Measurements from ENCODE around the gene ENO3. TPM values are rescaled to one million over a fixed set of nuclear protein-coding genes. Genes with fewer than 3 reads are reported as not detected.
A peak's percentile ranks its signal among the peaks of the same experiment; 100 is the strongest.

The ENO3 gene
- total and polyA plus RNA-seq, 10 of the 15 experiments (the other 5 are each of a cell fraction or from before 2014, with no cell fraction given): 6.8 to 28.4 (median 17.0) TPM

- Histone ChIP-seq H3K79me2 (ENCODE audit: control insufficient read depth, insufficient read depth, low read length) (peaks cover 77% of the 10 kb centered on the region), H4K20me1 (ENCODE audit: control insufficient read depth, insufficient read depth) (peaks cover 5% of the 10 kb centered on the region)
- POLR2A ChIA-PET: interaction anchor here (0.8 to 17.5 kb wide), 3 partner anchors 19 to 115 kb away, joined by 4 to 272 read pairs (median 5); partner anchors contain the start of genes INCA1, KIF1C and SPAG7
Measured at GRCh38 chr17:4947010-4947410, 3.9 kb upstream of the ENO3 start.

More at GRCh38 chr17:4947010-4947410, 3.9 kb upstream of the ENO3 start:
- Histone ChIP-seq H3K9ac (ENCODE audit: control insufficient read depth, insufficient read depth, low read length) (peak overlapping the region; percentile 100), H3K4me2 (ENCODE audit: control insufficient read depth, insufficient read depth) (peak overlapping the region; percentile 55), H3K9me3 (replicated peaks; ENCODE audit: control insufficient read depth, insufficient read depth, low read length) (no peaks in the 10 kb centered on the region), H3K36me3 (ENCODE audit: control insufficient read depth in 2 of 2, insufficient read depth in 2 of 2, low read length in 1 of 2) (peaks cover 20% of the 10 kb centered on the region in 2 experiments), H3K4me1 (ENCODE audit: control insufficient read depth, insufficient read depth, low read length) (peaks cover 51% of the 10 kb centered on the region), H3K4me3 (peak overlapping the region; percentile 96), H3K27me3 (replicated peaks in 1 of 2; ENCODE audit: control insufficient read depth in 2 of 2, insufficient read depth in 2 of 2, low read length in 1 of 2) (no peaks in the 10 kb centered on the region), H3K27ac (ENCODE audit: control insufficient read depth, insufficient read depth) (peak overlapping the region; percentile 100), H2AFZ (ENCODE audit: control insufficient read depth, low read depth, low read length) (no peak overlapping the region)
- intact Hi-C loops (cut with micrococcal nuclease; ENCODE audit: unreplicated experiment) (no loop called here), in situ Hi-C loops (cut with MboI) (no loop called here)
- FAIRE-seq (no peak), DNase-seq (ENCODE audit: low read depth, low spot score) (no peak), ATAC-seq (no peak)
- TF ChIP-seq ELK1 (IDR thresholded peaks at IDR 0.05; ENCODE audit: low read depth, low read length) (peak; percentile 54), TBL1XR1 (IDR thresholded peaks at IDR 0.05; ENCODE audit: low read depth, low read length) (0 out of 2 replicates have a peak, but pooled peaks have one; percentile 34), MEF2B (IDR thresholded peaks at IDR 0.05; ENCODE audit: partially characterized antibody, poor library complexity, severe bottlenecking) (no peak), LARP7 (IDR thresholded peaks at IDR 0.05) (0 out of 2 replicates have a peak, but pooled peaks have one; percentile 22), ESRRA (IDR thresholded peaks at IDR 0.05; ENCODE audit: low read length) (no peak), POLR2AphosphoS5 (IDR thresholded peaks at IDR 0.05; ENCODE audit: low read length) (peak; percentile 51), BCL3 (IDR thresholded peaks at IDR 0.05; ENCODE audit: borderline replicate concordance, insufficient read depth, low read depth, low read length, poor library complexity, severe bottlenecking) (no peak), CBFB (IDR thresholded peaks at IDR 0.05; ENCODE audit: low read depth) (no peak), SRF (IDR thresholded peaks at IDR 0.05; ENCODE audit: low read depth in 2 of 2, low read length in 2 of 2) (peak; percentile 85 to 97), ETV6 (conservative IDR thresholded peaks at IDR 0.05 in 1 of 2, IDR thresholded peaks at IDR 0.05 in 1 of 2; ENCODE audit: borderline replicate concordance in 1 of 2, low read depth in 1 of 2) (no peak), SPI1 (IDR thresholded peaks at IDR 0.05; ENCODE audit: borderline replicate concordance, insufficient read depth, low read depth, low read length) (peak; percentile 40; the same call in 1 of the 2 replicates), CHD1 (IDR thresholded peaks at IDR 0.05; ENCODE audit: low read depth, low read length) (0 out of 2 replicates have a peak, but pooled peaks have one; percentile 52)
- TF ChIP-seq, protein P1, sequence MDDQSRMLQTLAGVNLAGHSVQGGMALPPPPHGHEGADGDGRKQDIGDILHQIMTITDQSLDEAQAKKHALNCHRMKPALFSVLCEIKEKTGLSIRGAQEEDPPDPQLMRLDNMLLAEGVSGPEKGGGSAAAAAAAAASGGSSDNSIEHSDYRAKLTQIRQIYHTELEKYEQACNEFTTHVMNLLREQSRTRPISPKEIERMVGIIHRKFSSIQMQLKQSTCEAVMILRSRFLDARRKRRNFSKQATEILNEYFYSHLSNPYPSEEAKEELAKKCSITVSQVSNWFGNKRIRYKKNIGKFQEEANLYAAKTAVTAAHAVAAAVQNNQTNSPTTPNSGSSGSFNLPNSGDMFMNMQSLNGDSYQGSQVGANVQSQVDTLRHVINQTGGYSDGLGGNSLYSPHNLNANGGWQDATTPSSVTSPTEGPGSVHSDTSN (IDR thresholded peaks at IDR 0.05; ENCODE audit: insufficient replicate concordance, low read depth, low read length): peak; percentile 15
- 0% methylated on average over 6 of the region's 7 CpGs for WGBS (ENCODE audit: insufficient coverage, insufficient replicate concordance, low lambda C conversion rate, missing lambda C conversion rate)
- BruUV-seq (replicated peaks): no TSS peak
- RAD21 ChIA-PET (ENCODE audit: unreplicated experiment): interaction anchor here (0.7 to 9.8 kb wide), 5 partner anchors 7 to 44 kb away, joined by 3 to 73 read pairs (median 4); partner anchors contain the start of genes CAMTA2, CHRNE, RNF167 and SLC25A11
- SMC1A ChIA-PET (ENCODE audit: uncharacterized antibody, unreplicated experiment): interaction anchor here (7.1 kb wide), 1 partner anchor 20 kb away, joined by 50 read pairs; the partner anchor contains the start of gene SPAG7
- CTCF ChIA-PET: interaction anchor here (1.0 to 3.3 kb wide), 3 partner anchors 19 to 38 kb away, joined by 4 to 13 read pairs (median 12); partner anchors contain the start of gene SPAG7
